GM13976 (cell line): ENCODE measurements around the gene MLC1.

ENCODE experiments used
- DNase-seq: peaks from one replicate; pipeline ENCODE4 v3.0.0; 2012; ENCODE audit warnings: low spot score
- in situ Hi-C: fragments of 300-500 bp; cut with MboI; formaldehyde crosslinking; loops from one replicate; pipeline ENCODE4 v1.12.0; 2022; ENCODE audit warnings: low sequenced_read_pairs, mixed read lengths, inconsistent platforms; ENCODE audit not compliant: unreplicated experiment
- TF ChIP-seq, protein P1 (sequence below): IDR thresholded peaks from 2 replicates; pipeline ENCODE4 v1.5.1; 2012; ENCODE audit warnings: borderline replicate concordance, mild to moderate bottlenecking; ENCODE audit not compliant: insufficient read depth; ENCODE audit errors: extremely low read depth, missing control alignments, control extremely low read depth

MLC1 gene

DNA sequence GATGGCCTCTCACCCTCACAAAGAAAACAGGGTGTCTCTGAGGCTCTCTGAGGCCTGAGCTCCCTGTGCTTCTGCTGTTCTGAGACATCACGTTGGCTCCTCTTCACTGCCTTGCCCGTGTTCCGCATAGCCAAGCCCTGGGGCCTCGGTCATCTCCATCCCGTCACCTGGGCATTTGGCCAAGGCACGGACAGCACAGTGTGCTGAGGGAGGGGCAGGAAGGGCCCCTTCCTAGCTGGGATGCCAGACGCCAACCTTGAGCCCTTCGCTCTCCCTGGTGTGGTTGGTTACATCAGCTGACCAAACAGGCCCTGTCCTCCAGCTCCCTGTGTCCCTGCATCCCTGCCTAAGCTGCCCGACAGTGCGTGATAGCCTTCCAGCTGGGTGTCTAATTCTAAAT lies 30.5 kb upstream of the MLC1 start:
- in situ Hi-C loops, result no loop called here
- DNase-seq, result no peak
- TF ChIP-seq, protein P1, sequence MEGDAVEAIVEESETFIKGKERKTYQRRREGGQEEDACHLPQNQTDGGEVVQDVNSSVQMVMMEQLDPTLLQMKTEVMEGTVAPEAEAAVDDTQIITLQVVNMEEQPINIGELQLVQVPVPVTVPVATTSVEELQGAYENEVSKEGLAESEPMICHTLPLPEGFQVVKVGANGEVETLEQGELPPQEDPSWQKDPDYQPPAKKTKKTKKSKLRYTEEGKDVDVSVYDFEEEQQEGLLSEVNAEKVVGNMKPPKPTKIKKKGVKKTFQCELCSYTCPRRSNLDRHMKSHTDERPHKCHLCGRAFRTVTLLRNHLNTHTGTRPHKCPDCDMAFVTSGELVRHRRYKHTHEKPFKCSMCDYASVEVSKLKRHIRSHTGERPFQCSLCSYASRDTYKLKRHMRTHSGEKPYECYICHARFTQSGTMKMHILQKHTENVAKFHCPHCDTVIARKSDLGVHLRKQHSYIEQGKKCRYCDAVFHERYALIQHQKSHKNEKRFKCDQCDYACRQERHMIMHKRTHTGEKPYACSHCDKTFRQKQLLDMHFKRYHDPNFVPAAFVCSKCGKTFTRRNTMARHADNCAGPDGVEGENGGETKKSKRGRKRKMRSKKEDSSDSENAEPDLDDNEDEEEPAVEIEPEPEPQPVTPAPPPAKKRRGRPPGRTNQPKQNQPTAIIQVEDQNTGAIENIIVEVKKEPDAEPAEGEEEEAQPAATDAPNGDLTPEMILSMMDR, result no peak

DNA sequence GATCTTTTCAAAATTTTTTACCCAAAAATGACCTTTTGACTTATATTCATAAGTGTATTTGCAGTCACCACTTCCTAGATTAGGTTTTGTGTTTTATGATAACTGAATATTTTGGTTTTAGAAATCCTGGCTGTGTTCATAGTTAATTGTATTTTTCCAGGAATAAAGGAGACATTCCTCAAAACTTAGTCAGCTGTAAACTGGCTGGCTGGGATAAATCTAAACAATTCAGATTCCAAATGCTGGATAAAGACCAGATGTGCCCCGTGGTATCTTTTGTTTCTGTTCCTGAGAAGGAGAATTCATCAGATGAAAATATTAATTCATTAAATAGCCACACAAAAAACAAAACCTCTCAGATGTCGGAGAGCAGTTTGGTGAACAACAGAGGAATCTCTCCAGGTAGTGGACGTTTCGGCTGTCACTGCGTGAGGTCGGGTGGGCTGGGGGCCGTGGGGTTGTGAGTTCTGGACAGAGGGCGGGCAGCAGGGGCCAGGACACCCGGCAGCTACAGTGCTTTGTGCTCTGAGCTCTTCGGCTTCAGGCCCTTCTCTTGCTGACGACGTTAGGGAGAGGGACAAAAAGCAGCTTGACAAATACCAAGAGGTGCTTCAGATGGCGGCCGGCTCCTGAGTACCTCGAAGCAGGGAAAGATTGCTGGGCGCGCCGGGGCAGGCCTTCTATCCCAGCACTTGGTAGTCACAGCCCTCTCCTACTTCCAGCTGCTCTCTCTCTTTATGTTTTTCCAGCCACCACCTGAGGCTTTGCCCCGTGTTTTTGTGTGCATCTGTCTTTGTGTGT lies 29.2 kb upstream of the MLC1 start:
- no peak for DNase-seq
- in situ Hi-C loops, result no loop called here
- TF ChIP-seq, protein P1, result no peak

DNA sequence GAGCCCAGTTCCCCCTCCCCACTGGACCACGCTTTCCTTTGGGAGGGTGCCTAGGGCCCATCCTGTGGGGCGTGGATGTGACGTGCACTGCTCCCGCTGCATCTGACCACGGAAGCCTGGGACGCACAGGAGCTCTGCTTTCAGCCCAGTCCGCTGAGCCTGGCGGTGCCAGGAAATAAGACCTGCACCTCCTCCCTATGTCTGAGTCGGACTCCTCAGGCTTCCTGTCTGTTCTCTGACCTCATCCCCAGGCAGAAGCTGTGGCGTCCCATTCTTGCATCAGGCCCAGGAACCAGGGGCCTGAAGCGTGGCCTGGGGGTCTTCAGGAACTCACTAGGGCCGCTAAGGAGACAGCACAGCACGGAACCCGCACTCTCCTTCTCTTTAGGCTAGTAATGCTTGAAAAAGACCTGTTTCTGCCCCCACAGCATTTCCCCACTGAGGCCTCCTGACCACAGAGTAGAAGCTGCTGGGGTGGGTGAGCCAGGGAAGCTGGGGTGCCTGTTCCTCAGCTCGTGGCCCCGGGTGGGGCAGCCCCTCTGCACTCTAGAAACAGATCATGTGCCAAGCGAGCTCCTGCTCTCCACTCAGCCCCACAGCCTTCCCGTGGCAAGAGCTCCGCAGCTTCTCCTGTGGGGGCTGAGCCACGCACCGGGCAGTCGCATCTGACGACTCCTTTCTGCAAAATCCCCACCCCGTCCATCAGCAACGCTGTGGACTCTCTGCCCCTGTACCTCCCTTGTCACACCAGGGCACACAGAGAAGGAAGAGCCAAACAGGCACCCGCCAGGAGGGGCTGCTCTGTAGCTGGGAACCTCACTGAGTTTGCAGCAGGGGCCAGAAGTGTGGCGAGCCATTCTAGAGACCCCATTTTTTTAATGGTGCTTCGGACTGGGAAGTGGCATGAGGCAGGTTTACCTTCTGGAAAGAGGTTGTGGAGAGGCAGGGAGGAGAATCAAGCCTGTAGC lies 27.2 kb upstream of the MLC1 start:
- TF ChIP-seq, protein P1, result no peak
- in situ Hi-C loops, result no loop called here
- DNase-seq, result peak; percentile 39

DNA sequence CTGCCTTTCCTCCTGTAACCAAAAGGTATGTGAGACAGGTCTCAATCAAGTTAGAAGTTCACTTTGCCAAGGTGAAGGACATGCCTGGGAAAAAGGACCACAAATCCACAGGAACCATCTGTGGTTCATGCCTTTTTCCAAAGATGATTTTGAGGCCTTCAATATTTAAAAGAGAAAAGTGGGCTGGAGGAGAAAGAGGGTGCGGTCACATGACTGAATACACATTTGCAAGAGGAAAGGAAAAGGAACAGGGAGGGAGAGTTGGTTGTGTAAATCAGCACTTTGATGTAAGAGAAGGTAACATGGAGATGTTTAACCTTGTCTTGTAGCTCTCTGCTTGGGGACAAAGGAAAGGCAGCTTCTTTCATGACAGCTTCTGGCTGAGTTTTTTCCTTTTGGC lies 25.8 kb upstream of the MLC1 start:
- DNase-seq, result no peak
- TF ChIP-seq, protein P1, result no peak
- in situ Hi-C loops, result no loop called here

DNA sequence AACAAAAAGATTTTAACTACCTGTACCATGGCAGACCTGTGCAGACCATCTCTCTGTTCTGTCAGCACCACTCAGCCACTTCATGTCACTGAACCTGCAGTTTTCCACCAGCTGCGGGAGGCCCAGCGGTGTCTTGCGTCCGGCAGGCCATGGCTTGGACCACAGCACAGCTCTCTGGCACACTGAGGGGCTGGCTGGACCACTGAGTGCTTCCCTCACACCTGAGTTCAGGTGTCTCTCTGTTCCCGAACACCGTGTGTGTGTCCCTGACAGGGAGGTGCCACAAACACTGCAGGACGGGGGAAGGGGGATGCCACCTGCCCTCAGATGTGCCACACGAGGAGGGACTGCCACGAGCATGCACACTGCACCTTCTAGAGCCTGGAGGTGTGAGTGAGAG lies 22.3 kb upstream of the MLC1 start:
- no peak for DNase-seq
- in situ Hi-C loops, result no loop called here
- TF ChIP-seq, protein P1, result no peak

DNA sequence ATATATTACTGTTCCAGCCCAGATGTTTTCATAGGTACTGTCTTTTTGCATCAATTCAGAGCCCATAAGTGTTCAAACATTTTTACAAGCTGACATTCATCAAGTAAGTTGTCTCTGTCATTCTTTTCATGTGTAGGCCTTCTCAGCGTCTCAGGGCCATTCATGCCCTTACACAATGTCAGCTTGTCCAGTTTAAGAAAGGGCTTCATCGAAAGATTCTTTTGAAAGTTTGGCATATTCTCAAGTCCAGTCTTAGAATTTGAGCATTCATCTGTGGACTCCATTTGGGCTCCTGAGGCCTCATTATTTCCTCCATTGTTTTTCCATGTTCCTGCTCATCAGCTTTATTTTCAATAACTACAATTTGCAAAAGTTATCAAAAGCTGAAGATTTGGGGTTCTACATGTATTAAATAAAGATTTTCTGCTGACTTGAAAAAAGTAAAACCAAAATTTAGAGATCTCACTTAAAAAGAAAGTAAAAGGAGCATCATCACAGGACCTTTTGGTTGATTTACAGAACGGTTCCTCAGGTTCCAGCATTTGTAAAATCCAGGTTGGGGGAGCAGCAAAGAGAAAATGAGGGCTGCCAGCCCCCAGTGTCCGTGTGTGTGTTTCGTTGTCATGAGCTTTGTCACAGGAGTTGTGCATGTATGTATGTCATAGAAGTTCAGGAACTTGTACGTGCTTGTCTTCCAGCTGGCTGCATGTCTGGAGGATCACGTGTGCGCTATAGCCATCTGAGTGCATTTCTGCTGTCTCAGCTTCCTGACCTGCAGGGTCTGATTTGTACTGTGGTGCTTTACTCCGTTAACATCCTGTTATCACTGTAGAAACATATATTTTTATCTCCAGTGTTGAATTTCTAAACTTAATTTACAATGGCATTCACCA lies 20.2 kb upstream of the MLC1 start:
- TF ChIP-seq, protein P1, result no peak
- no peak for DNase-seq
- in situ Hi-C loops, result no loop called here
